PC-3 (cell line): ENCODE measurements around the gene LRRC3. TPM values are rescaled to one million over a fixed set of nuclear protein-coding genes. Genes with fewer than 3 reads are reported as not detected.

Experiments
- ATAC-seq: fragments of 200-7000 bp; cut with Tn5 transposase; 2 replicates; pipeline ENCODE4 v1.9.1; 2020; ENCODE audit warnings: mild to moderate bottlenecking, moderate library complexity
- BruUV-seq: library from RNA; stranded (reverse); fragments of 400-500 nt; replicated peaks from 2 replicates; lab custom pipeline; 2021; lab: Mats Ljungman, UMichigan
- CTCF ChIA-PET: fragments of 300-600 bp; sonication (Branson Sonifier 250); formaldehyde crosslinking; loops from one replicate; lab custom pipeline; 2022; ENCODE audit warnings: antibody characterized with exemption; lab: Charles Lee
- POLR2A ChIA-PET: fragments of 300-600 bp; sonication (Branson Sonifier 250); formaldehyde crosslinking; loops from one replicate; lab custom pipeline; 2022; ENCODE audit warnings: antibody characterized with exemption; ENCODE audit not compliant: unreplicated experiment; lab: Charles Lee
- DNase-seq: peaks from one replicate; pipeline ENCODE4 v3.0.0-alpha.2; 2015
- H2AFZ ChIP-seq: fragments of 300-600 bp; sonication (generic); 2 replicates; pipeline ENCODE4 v1.6.0; 2016; ENCODE audit warnings: antibody characterized with exemption, low read length
- H3F3A ChIP-seq: fragments of 300-600 bp; sonication (generic); one replicate; pipeline ENCODE4 v1.6.0; 2017; ENCODE audit warnings: antibody characterized with exemption, low read length, control low read depth, mild to moderate bottlenecking; ENCODE audit not compliant: unreplicated experiment
- H3K27ac ChIP-seq: fragments of 300-600 bp; sonication (generic); 2 replicates; pipeline ENCODE4 v1.5.1; 2016; ENCODE audit warnings: mild to moderate bottlenecking, low read length
- H3K27me3 ChIP-seq: fragments of 300-600 bp; sonication (generic); 2 replicates; pipeline ENCODE4 v1.6.1; 2016; ENCODE audit warnings: low read length, mixed read lengths
- H3K36me3 ChIP-seq: fragments of 300-600 bp; sonication (generic); 2 replicates; pipeline ENCODE4 v1.6.1; 2016; ENCODE audit warnings: low read depth, mixed run types, low read length, mixed read lengths
- H3K4me1 ChIP-seq: fragments of 300-600 bp; sonication (generic); 2 replicates; pipeline ENCODE4 v1.5.1; 2016; ENCODE audit warnings: low read length; ENCODE audit not compliant: insufficient read depth
- H3K4me2 ChIP-seq: fragments of 300-600 bp; sonication (generic); 2 replicates; pipeline ENCODE4 v1.6.0; 2016; ENCODE audit warnings: low read length
- H3K4me3 ChIP-seq: fragments of 300-600 bp; sonication (generic); 2 replicates; pipeline ENCODE4 v1.5.1; 2016; ENCODE audit warnings: mild to moderate bottlenecking, low read length, mixed read lengths
- H3K79me2 ChIP-seq: fragments of 300-600 bp; sonication (generic); 2 replicates; pipeline ENCODE4 v1.6.1; 2017; ENCODE audit warnings: low read length, mixed read lengths
- H3K9ac ChIP-seq: fragments of 300-600 bp; sonication (generic); 2 replicates; pipeline ENCODE4 v1.6.0; 2016; ENCODE audit warnings: mild to moderate bottlenecking, low read length
- H3K9me2 ChIP-seq: fragments of 300-600 bp; sonication (generic); replicated peaks from 2 replicates; pipeline ENCODE4 v1.6.1; 2016; ENCODE audit warnings: mixed run types, low read length, mixed read lengths
- H3K9me3 ChIP-seq: fragments of 300-600 bp; sonication (generic); 2 replicates; pipeline ENCODE4 v1.6.1; 2016; ENCODE audit warnings: low read length, mixed read lengths
- H4K20me1 ChIP-seq: fragments of 300-600 bp; sonication (generic); 2 replicates; pipeline ENCODE4 v1.6.1; 2016; ENCODE audit warnings: low read length, mixed read lengths
- CTCF ChIP-seq: fragments of 300-600 bp; sonication (generic); conservative IDR thresholded peaks from 2 replicates; pipeline ENCODE4 v1.5.1; 2017; ENCODE audit warnings: antibody characterized with exemption, low read depth, mild to moderate bottlenecking, low read length
- EZH2 ChIP-seq: fragments of 300-600 bp; sonication (generic); IDR thresholded peaks from one replicate; pipeline ENCODE4 v1.6.1; 2017; ENCODE audit warnings: antibody characterized with exemption, mild to moderate bottlenecking, low read length; ENCODE audit not compliant: unreplicated experiment
- EZH2phosphoT487 ChIP-seq: fragments of 300-600 bp; sonication (generic); IDR thresholded peaks from 2 replicates; pipeline ENCODE4 v1.6.1; 2018; ENCODE audit warnings: mild to moderate bottlenecking, antibody characterized with exemption, low read length, borderline replicate concordance
- intact Hi-C: fragments of 100-400 bp; cut with micrococcal nuclease; formaldehyde crosslinking; loops from 2 replicates; pipeline ENCODE4 v1.9.0; 2023
- total RNA-seq: library from RNA; depleted of rRNA; stranded (reverse); fragments of >200 nt; gene quantifications from 2 replicates; pipeline ENCODE4 v1.2.3, GENCODE V29; 2014

Gene LRRC3
- total RNA-seq, 1 experiment from 2014 or later = 3.1 TPM

DNA sequence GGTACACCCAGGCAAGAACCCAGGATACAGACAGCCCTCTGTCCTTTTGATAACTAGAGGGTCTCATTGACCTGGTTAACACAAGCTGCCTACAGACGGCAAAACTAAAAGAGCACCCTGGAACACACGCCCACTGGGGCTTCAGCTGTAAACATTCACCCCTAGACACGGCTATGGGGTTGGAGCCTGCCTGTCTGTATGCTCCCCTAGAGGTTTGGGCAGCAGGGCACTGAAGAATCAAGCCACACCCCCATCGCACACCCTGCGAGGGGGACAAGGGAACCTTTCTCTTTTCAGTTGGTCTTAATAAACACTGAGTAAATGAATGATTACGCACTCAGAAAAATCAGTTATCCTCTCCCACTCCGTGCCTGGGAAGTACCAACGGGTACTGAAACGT, 35.5 kb downstream of the LRRC3 start:
- Histone ChIP-seq H3K4me1 (no peaks in the 10 kb centered on the region), H3K4me2 (no peak overlapping the region), H3K4me3 (no peak overlapping the region), H3F3A (no peaks in the 10 kb centered on the region), H3K9me2 (no peaks in the 10 kb centered on the region), H4K20me1 (no peaks in the 10 kb centered on the region), H3K36me3 (no peaks in the 10 kb centered on the region), H3K27ac (no peak overlapping the region), H2AFZ (no peak overlapping the region), H3K79me2 (no peaks in the 10 kb centered on the region), H3K27me3 (peaks cover 19% of the 10 kb centered on the region), H3K9ac (no peak overlapping the region), H3K9me3 (peaks cover 17% of the 10 kb centered on the region)
- BruUV-seq = no TSS peak
- no peak for DNase-seq
- TF ChIP-seq EZH2 (no peak), CTCF (no peak), EZH2phosphoT487 (no peak)
- ATAC-seq = no peak
- ChIA-PET POLR2A (no interaction called here), CTCF (no interaction called here)
- intact Hi-C loops = no loop called here

- CTCF ChIA-PET = interaction anchor here (0.6 kb wide), 2 partner anchors 214 to 334 kb away, joined by 3 to 10 read pairs; no protein-coding TSS in a partner anchor
- Histone ChIP-seq H3K4me1 (no peaks in the 10 kb centered on the region), H3K79me2 (no peaks in the 10 kb centered on the region), H3K4me2 (no peak overlapping the region), H3K4me3 (no peak overlapping the region), H3K9ac (no peak overlapping the region), H3K9me3 (peaks cover 17% of the 10 kb centered on the region), H3K36me3 (no peaks in the 10 kb centered on the region), H3K27me3 (peaks cover 19% of the 10 kb centered on the region), H2AFZ (no peak overlapping the region), H3K9me2 (no peaks in the 10 kb centered on the region), H4K20me1 (no peaks in the 10 kb centered on the region), H3F3A (no peaks in the 10 kb centered on the region), H3K27ac (no peak overlapping the region)
- no peak for DNase-seq
- no TSS peak for BruUV-seq
- POLR2A ChIA-PET = interaction anchor here (0.6 kb wide), 1 partner anchor 12 kb away, joined by 3 read pairs; no protein-coding TSS in a partner anchor
- TF ChIP-seq EZH2phosphoT487 (no peak), CTCF (no peak), EZH2 (no peak)
- intact Hi-C loops = no loop called here
- ATAC-seq = no peak
Observed at GRCh38 chr21:44492567-44493385, 37.5 kb downstream of the LRRC3 start.

GRCh38 chr21:44494418-44494817, 39.1 kb downstream of the LRRC3 start:
- Histone ChIP-seq H3K36me3 (no peaks in the 10 kb centered on the region), H3K27ac (no peak overlapping the region), H3K4me1 (no peaks in the 10 kb centered on the region), H3K4me2 (no peak overlapping the region), H3K4me3 (no peak overlapping the region), H3K9me2 (no peaks in the 10 kb centered on the region), H2AFZ (no peak overlapping the region), H3F3A (no peaks in the 10 kb centered on the region), H4K20me1 (no peaks in the 10 kb centered on the region), H3K79me2 (no peaks in the 10 kb centered on the region), H3K27me3 (peaks cover 35% of the 10 kb centered on the region), H3K9ac (no peak overlapping the region), H3K9me3 (peaks cover 17% of the 10 kb centered on the region)
- TF ChIP-seq CTCF (no peak), EZH2phosphoT487 (no peak)
- CTCF ChIA-PET = no interaction called here
- no TSS peak for BruUV-seq
- intact Hi-C loops = no loop called here
- POLR2A ChIA-PET = no interaction called here
- no peak for ATAC-seq
- DNase-seq = no peak
